Osteocyte (in vitro differentiated cells): Measurements from ENCODE around the gene FKBP1B. TPM values are rescaled to one million over a fixed set of nuclear protein-coding genes. Genes with fewer than 3 reads are reported as not detected.
"Not testable (repeated sequence)": the region's sequence is repeated elsewhere in the genome, so short reads cannot be mapped to it uniquely, and the experiment has no call there.

Source experiments
- DNase-seq: peaks from one replicate; pipeline ENCODE4 v3.0.0; 2021; ENCODE audit warnings: mixed read lengths; ENCODE audit not compliant: unreplicated experiment; ENCODE audit errors: extremely low spot score
- H3K27ac Mint-ChIP-seq: one replicate; pipeline ENCODE4 v1.8.0; 2021; ENCODE audit warnings: mild to moderate bottlenecking, mixed read lengths; ENCODE audit not compliant: unreplicated experiment
- H3K27me3 Mint-ChIP-seq: one replicate; pipeline ENCODE4 v1.8.0; 2021; ENCODE audit warnings: mixed read lengths; ENCODE audit not compliant: unreplicated experiment
- H3K36me3 Mint-ChIP-seq: one replicate; pipeline ENCODE4 v1.8.0; 2021; ENCODE audit warnings: mixed read lengths; ENCODE audit not compliant: unreplicated experiment
- H3K4me1 Mint-ChIP-seq: one replicate; pipeline ENCODE4 v1.8.0; 2021; ENCODE audit warnings: mixed read lengths; ENCODE audit not compliant: unreplicated experiment
- H3K4me3 Mint-ChIP-seq: one replicate; pipeline ENCODE4 v1.8.0; 2021; ENCODE audit warnings: mild to moderate bottlenecking, moderate library complexity, mixed read lengths; ENCODE audit not compliant: unreplicated experiment
- H3K9me3 Mint-ChIP-seq: one replicate; pipeline ENCODE4 v1.8.0; 2021; ENCODE audit warnings: mixed read lengths; ENCODE audit not compliant: unreplicated experiment
- total RNA-seq: library from RNA; stranded (reverse); gene quantifications from 2 replicates; pipeline ENCODE4 v1.2.1, GENCODE V29; 2021
- TF ChIP-seq, protein P1 (sequence below): fragments of 200-600 bp; sonication (generic); IDR thresholded peaks from 2 replicates; pipeline ENCODE4 v1.5.0; 2021; ENCODE audit warnings: antibody characterized with exemption, mild to moderate bottlenecking, moderate library complexity

Gene FKBP1B
- total RNA-seq, 1 donor from 2014 or later: 12.7 TPM

DNA sequence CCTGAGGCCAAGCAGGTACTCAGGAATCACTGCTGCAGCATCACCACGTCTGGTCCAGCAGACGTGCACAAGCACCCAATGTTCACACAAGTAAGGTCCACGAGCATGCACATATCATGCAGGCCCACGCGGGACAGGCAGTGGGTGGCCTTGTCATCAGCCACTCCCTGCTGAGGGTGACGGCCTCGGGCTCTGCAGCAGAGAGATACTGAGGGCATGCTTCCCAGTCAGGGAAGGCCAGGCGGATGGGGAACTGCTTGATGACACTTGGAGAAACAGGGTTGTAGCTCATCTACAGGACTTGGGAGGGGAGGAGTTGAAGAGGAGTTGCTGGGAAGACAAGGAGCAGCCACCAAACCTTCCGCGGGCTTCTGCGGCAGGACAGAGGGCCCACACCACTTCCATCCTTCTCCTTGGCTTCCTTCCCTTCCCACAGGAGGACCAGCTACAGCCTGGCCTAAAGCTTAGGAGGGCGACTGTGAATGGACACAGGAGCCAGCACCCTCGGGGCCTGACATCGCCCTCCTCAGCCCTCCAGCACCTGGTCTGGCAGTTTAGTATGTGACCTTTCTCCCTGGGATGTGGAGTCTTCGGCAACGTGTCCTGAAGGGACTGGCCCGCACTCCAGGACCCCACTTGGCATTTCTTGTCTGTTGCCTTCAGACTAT is 24.4 kb upstream of the FKBP1B start:
- no peak overlapping the region for H3K4me3 Mint-ChIP-seq
- no peak for DNase-seq
- H3K27me3 Mint-ChIP-seq: no peaks in the 10 kb centered on the region
- TF ChIP-seq, protein P1, sequence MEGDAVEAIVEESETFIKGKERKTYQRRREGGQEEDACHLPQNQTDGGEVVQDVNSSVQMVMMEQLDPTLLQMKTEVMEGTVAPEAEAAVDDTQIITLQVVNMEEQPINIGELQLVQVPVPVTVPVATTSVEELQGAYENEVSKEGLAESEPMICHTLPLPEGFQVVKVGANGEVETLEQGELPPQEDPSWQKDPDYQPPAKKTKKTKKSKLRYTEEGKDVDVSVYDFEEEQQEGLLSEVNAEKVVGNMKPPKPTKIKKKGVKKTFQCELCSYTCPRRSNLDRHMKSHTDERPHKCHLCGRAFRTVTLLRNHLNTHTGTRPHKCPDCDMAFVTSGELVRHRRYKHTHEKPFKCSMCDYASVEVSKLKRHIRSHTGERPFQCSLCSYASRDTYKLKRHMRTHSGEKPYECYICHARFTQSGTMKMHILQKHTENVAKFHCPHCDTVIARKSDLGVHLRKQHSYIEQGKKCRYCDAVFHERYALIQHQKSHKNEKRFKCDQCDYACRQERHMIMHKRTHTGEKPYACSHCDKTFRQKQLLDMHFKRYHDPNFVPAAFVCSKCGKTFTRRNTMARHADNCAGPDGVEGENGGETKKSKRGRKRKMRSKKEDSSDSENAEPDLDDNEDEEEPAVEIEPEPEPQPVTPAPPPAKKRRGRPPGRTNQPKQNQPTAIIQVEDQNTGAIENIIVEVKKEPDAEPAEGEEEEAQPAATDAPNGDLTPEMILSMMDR: no peak
- no peak overlapping the region for H3K27ac Mint-ChIP-seq
- peaks cover 24% of the 10 kb centered on the region for H3K36me3 Mint-ChIP-seq
- peaks cover 2% of the 10 kb centered on the region for H3K4me1 Mint-ChIP-seq
- H3K9me3 Mint-ChIP-seq: no peaks in the 10 kb centered on the region

DNA sequence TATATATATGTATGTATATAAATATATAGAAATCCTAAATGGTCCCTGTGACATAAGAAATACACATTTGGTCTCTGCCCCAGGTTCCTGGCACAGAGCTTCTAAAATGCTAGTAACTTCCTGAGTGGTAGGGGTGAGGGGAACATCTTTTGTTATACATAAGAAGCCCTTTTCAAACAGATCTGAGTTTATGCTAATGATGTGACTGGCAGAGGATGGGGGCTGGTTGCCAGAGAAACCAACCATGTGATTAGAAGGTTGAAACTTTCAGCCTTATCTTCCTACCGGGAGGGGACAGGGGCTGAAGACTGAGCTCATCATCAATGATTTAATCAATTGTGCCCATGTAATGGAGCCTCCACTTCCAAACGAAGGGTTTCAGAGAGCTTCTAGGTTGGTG is 23.3 kb upstream of the FKBP1B start:
- Mint-ChIP-seq H3K27me3 (no peaks in the 10 kb centered on the region), H3K4me3 (no peak overlapping the region), H3K27ac (no peak overlapping the region), H3K4me1 (peaks cover 4% of the 10 kb centered on the region), H3K36me3 (peaks cover 30% of the 10 kb centered on the region), H3K9me3 (no peaks in the 10 kb centered on the region)
- DNase-seq: no peak
- TF ChIP-seq, protein P1: no peak

DNA sequence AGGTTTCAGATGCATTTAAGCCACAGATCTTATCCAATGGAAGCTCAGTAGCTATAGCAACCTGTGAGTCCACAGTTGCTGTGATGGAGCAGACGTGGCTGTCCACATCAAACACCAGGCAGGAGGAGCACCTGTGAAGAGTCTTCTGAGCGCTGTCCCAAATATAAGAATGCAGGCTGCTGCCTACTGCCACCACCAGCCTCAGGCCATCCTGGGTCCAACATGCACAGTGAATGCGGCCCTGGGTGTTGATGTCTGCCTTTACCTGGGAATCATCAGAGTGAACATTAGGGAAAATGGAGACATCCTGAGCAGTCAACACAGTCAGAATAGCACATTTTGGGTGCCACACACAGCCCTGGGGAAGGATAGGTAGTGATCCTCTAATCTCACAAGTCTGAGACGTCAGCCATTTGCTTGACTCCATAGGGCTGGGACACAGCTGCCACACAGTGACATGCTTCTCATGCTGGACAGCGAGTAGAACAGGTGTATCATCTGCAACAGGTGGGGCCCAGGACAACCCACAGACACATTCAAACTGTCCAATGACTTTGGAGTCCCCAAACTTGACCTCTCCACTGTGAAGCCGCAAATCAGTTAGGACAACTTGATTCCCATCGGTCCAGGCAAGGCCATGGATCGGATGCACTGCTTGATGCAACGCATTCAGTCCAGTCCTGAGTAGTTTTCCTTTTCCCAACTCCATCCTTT is 10.6 kb upstream of the FKBP1B start:
- no peak for DNase-seq
- Mint-ChIP-seq H3K9me3 (no peaks in the 10 kb centered on the region), H3K36me3 (peaks cover 16% of the 10 kb centered on the region), H3K4me1 (peaks cover 9% of the 10 kb centered on the region), H3K27ac (no peak overlapping the region), H3K27me3 (no peaks in the 10 kb centered on the region), H3K4me3 (no peak overlapping the region)
- TF ChIP-seq, protein P1: no peak

- Mint-ChIP-seq H3K4me3 (no peak overlapping the region), H3K4me1 (peaks cover 10% of the 10 kb centered on the region), H3K27ac (no peak overlapping the region), H3K36me3 (peaks cover 14% of the 10 kb centered on the region), H3K9me3 (no peaks in the 10 kb centered on the region), H3K27me3 (no peaks in the 10 kb centered on the region)
- no peak for DNase-seq
- TF ChIP-seq, protein P1: no peak
Observed at GRCh38 chr2:24040511-24040910, 9.0 kb upstream of the FKBP1B start.

DNA sequence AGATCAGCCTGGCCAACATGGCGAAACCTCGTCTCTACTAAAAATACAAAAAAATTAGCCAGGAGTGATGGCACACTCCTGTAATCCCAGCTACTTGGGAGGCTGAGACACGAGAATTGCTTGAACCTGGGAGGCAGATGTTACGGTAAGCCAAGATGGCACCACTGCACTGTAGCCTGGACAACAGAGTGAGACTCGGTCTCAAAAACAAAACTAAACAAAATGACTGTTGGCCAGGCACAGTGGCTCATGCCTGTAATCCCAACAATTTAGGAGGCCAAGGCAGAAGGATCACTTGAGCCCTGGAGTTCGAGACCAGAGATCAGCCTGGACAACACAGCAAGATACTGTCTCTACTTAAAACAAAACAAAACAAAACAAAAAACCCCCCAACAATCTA is 6.4 kb upstream of the FKBP1B start:
- H3K9me3 Mint-ChIP-seq, H3K27me3 Mint-ChIP-seq, DNase-seq, H3K27ac Mint-ChIP-seq, H3K36me3 Mint-ChIP-seq, H3K4me3 Mint-ChIP-seq: not testable (repeated sequence)
- peaks cover 18% of the 10 kb centered on the region for H3K4me1 Mint-ChIP-seq
